K562 (cell line): ENCODE data around the gene NMB. TPM values are rescaled to one million over a fixed set of nuclear protein-coding genes. Genes with fewer than 3 reads are reported as not detected.

ENCODE experiments used
- ATAC-seq: fragments of 200-7000 bp; cut with Tn5 transposase; 3 replicates; pipeline ENCODE4 v1.9.1; 2020; ENCODE audit warnings: moderate library complexity
- BruUV-seq: library from RNA; stranded (reverse); fragments of 400-500 nt; replicated peaks from 2 replicates; lab custom pipeline; 2021; lab: Mats Ljungman, UMichigan
- CTCF ChIA-PET: fragments of 300-600 bp; formaldehyde crosslinking; extraction: SDS; loops from one replicate; lab custom pipeline; 2021; ENCODE audit warnings: low intra/inter-chr PET ratio; lab: Yijun Ruan, JAX
- POLR2A ChIA-PET: fragments of 300-600, 350-650 bp; sonication (Branson Sonifier 250); formaldehyde crosslinking; extraction: SDS; loops from one replicate; lab custom pipeline; 2021; ENCODE audit warnings: antibody characterized with exemption, inconsistent platforms; lab: Yijun Ruan, JAX
- DNase-seq, 4 experiments: peaks; one replicate each; pipeline versions ENCODE4 v3.0.0 to v3.0.0-alpha.2; 2011 to 2018; ENCODE audit warnings: low spot score in 3 of 4, mixed read lengths in 3 of 4; ENCODE audit errors: extremely low read depth in 1 of 4
- FAIRE-seq: peaks from 2 replicates; lab custom pipeline; 2011; peaks lifted over from hg19 to GRCh38; lab: Jason Lieb, UNC
- H2AFZ ChIP-seq: 2 replicates; pipeline ENCODE4 v1.6.0; 2011; ENCODE audit warnings: low read depth, low read length, control low read depth, inconsistent platforms
- H3K27ac ChIP-seq: fragments of 200-600 bp; 3 replicates; pipeline ENCODE4 v1.8.0; 2011; ENCODE audit warnings: low read depth, mild to moderate bottlenecking, control low read depth, inconsistent platforms, low read length, moderate library complexity, mixed read lengths; ENCODE audit errors: extremely low read depth
- H3K27me3 ChIP-seq, 2 experiments: fragments of 300-600 bp in 1 of 2; 2 replicates in 1 of 2; 3 replicates in 1 of 2; pipeline versions ENCODE4 v1.6.0 to v1.8.0; 2011; ENCODE audit warnings: inconsistent platforms in 2 of 2, low read length in 2 of 2, mild to moderate bottlenecking in 1 of 2, mixed read lengths in 1 of 2, moderate library complexity in 1 of 2; ENCODE audit not compliant: control insufficient read depth in 2 of 2, insufficient read depth in 2 of 2
- H3K36me3 ChIP-seq: fragments of 300-600 bp; 3 replicates; pipeline ENCODE4 v1.8.0; 2011; ENCODE audit warnings: mild to moderate bottlenecking, low read length, inconsistent platforms; ENCODE audit not compliant: control insufficient read depth, insufficient read depth
- H3K4me1 ChIP-seq, 2 experiments: fragments of 200-600 bp in 1 of 2; replicated peaks in 1 of 2; 2 replicates in 1 of 2; 3 replicates in 1 of 2; pipeline versions ENCODE4 v1.5.1 to v1.8.0; 2011; ENCODE audit warnings: inconsistent platforms in 2 of 2, low read length in 2 of 2, mild to moderate bottlenecking in 1 of 2, mixed read lengths in 1 of 2, moderate library complexity in 1 of 2; ENCODE audit not compliant: control insufficient read depth in 2 of 2, insufficient read depth in 2 of 2
- H3K4me2 ChIP-seq: 2 replicates; pipeline ENCODE4 v1.6.1; 2011; ENCODE audit warnings: low read length, control low read depth, inconsistent platforms, mixed read lengths; ENCODE audit not compliant: insufficient read depth
- H3K4me3 ChIP-seq: fragments of 200-600 bp; sonication (generic), shearing (Covaris generic); 2 replicates; pipeline ENCODE4 v1.5.1; 2016; ENCODE audit warnings: control low read depth, inconsistent platforms
- H3K79me2 ChIP-seq: fragments of 200-600 bp; 3 replicates; pipeline ENCODE4 v1.8.0; 2011; ENCODE audit warnings: low read length, inconsistent platforms; ENCODE audit not compliant: control insufficient read depth, insufficient read depth
- H3K9ac ChIP-seq, 2 experiments: 2 replicates each; pipeline versions ENCODE4 v1.6.0 to v1.6.1; 2011; ENCODE audit warnings: low read depth in 2 of 2, low read length in 2 of 2, control low read depth in 1 of 2, inconsistent platforms in 1 of 2, mild to moderate bottlenecking in 1 of 2, mixed read lengths in 1 of 2; ENCODE audit not compliant: insufficient read depth in 1 of 2
- H3K9me1 ChIP-seq: one replicate; pipeline ENCODE4 v1.6.0; 2011; ENCODE audit warnings: inconsistent platforms, mild to moderate bottlenecking, low read length, moderate library complexity; ENCODE audit not compliant: control insufficient read depth, insufficient read depth
- H3K9me3 ChIP-seq: replicated peaks from 2 replicates; pipeline ENCODE4 v1.5.1; 2011; ENCODE audit warnings: low read depth, low read length, inconsistent platforms; ENCODE audit not compliant: control insufficient read depth, insufficient read depth
- H4K20me1 ChIP-seq: replicated peaks from 2 replicates; pipeline ENCODE4 v1.6.1; 2011; ENCODE audit warnings: low read length, inconsistent platforms, mixed read lengths; ENCODE audit not compliant: control insufficient read depth, insufficient read depth
- BACH1 ChIP-seq: fragments of 200-800 bp; sonication (Bioruptor generic); IDR thresholded peaks from 2 replicates; pipeline ENCODE4 v1.6.1; 2016; ENCODE audit warnings: missing genetic modification characterization, missing compliant biosample characterization
- BCL6 ChIP-seq: fragments of 250-450 bp; sonication (Bioruptor Pico); IDR thresholded peaks from 2 replicates; pipeline ENCODE4 v1.4.0; 2020
- BRD9 ChIP-seq: fragments of 450-650 bp; IDR thresholded peaks from 2 replicates; pipeline ENCODE4 v1.6.1; 2018; ENCODE audit warnings: low read depth; ENCODE audit not compliant: partially characterized antibody
- DNMT1 ChIP-seq: fragments of 450-650 bp; IDR thresholded peaks from 2 replicates; pipeline ENCODE4 v1.6.1; 2016; ENCODE audit warnings: antibody characterized with exemption, mild to moderate bottlenecking
- ELF2 ChIP-seq: fragments of 250-450 bp; sonication (Bioruptor Pico); IDR thresholded peaks from 2 replicates; pipeline ENCODE4 v1.5.0; 2021; ENCODE audit warnings: mild to moderate bottlenecking
- FOXK1 ChIP-seq: sonication (generic); formaldehyde crosslinking; IDR thresholded peaks from 2 replicates; pipeline ENCODE4 v1.8.0; 2022; ENCODE audit warnings: missing genetic modification reagents, mild to moderate bottlenecking, borderline replicate concordance
- RBBP5 ChIP-seq: fragments of 200-600 bp; sonication (generic); IDR thresholded peaks from 2 replicates; pipeline ENCODE4 v1.6.1; 2012; ENCODE audit warnings: borderline replicate concordance, mild to moderate bottlenecking, low read length, control low read depth, inconsistent platforms; ENCODE audit not compliant: insufficient read depth, poor library complexity, severe bottlenecking
- RFX5 ChIP-seq: IDR thresholded peaks from 2 replicates; pipeline ENCODE4 v1.6.1; 2011; ENCODE audit warnings: low read depth, mild to moderate bottlenecking, improper control_type of control experiment, low read length
- ZNF696 ChIP-seq: fragments of 250-450 bp; sonication (Bioruptor Pico); conservative IDR thresholded peaks from 2 replicates; pipeline ENCODE4 v1.4.0; 2020; ENCODE audit warnings: mild to moderate bottlenecking, moderate library complexity
- WGBS: fragments of 100-300 bp; shearing (Covaris generic); methylation state at CpG from one replicate; pipeline ENCODE4 v1.1.6; 2016; ENCODE audit warnings: low coverage, mixed read lengths; ENCODE audit not compliant: insufficient coverage; ENCODE audit errors: missing lambda C conversion rate; 5-methylcytosine and 5-hydroxymethylcytosine counted together
- in situ Hi-C: fragments of 300-500 bp; cut with MboI; formaldehyde crosslinking; loops from 4 replicates; pipeline ENCODE4 v1.15.0; 2018; ENCODE audit warnings: inconsistent platforms, mixed read lengths
- intact Hi-C: fragments of 100-400 bp; cut with micrococcal nuclease; formaldehyde crosslinking; loops from 2 replicates; pipeline ENCODE4 v1.14.2; 2022
- polyA plus RNA-seq, 8 experiments: library from polyadenylated mRNA; depleted of rRNA in 4 of 8; stranded (reverse) in 5 of 8; unstranded in 3 of 8; fragments of >200 nt; fragmentation: Nextera tagmentation in 2 of 8; fragmentation: Illumina TruSeq in 1 of 8; extraction: Ambion mirVana in 2 of 8; extraction: Trizol in 1 of 8; gene quantifications; 2 replicates each; pipeline versions ENCODE4 v1.2.1 to v1.2.3, GENCODE V29; 2011 to 2014; ENCODE audit warnings: inconsistent platforms in 1 of 8, missing spikeins in 1 of 8
- total RNA-seq, 7 experiments: library from RNA; depleted of rRNA in 6 of 7; stranded (reverse); fragments of >200 nt in 6 of 7; fragmentation: Illumina TruSeq in 2 of 7; extraction: Trizol in 2 of 7; gene quantifications; 2 replicates each; pipeline versions ENCODE4 v1.2.1 to v1.2.3, GENCODE V29; 2011 to 2021; ENCODE audit warnings: low replicate concordance in 1 of 7
- TF ChIP-seq, protein P1 (sequence below), 2 experiments: IDR thresholded peaks in 1 of 2; conservative IDR thresholded peaks in 1 of 2; 2 replicates each; pipeline ENCODE4 v1.6.1; 2016; ENCODE audit warnings: low read depth in 2 of 2, mild to moderate bottlenecking in 1 of 2, missing compliant biosample characterization in 1 of 2, missing genetic modification characterization in 1 of 2, moderate library complexity in 1 of 2
- TF ChIP-seq, protein P2 (sequence below): fragments of 450-650 bp; IDR thresholded peaks from 2 replicates; pipeline ENCODE4 v1.6.1; 2017; ENCODE audit warnings: mild to moderate bottlenecking, moderate library complexity

NMB gene
- total and polyA plus RNA-seq, 9 of the 15 experiments (the other 6 are each of a cell fraction or from before 2014, with no cell fraction given): 0.06 to 0.16 (median 0.09) TPM; not detected in 5

DNA sequence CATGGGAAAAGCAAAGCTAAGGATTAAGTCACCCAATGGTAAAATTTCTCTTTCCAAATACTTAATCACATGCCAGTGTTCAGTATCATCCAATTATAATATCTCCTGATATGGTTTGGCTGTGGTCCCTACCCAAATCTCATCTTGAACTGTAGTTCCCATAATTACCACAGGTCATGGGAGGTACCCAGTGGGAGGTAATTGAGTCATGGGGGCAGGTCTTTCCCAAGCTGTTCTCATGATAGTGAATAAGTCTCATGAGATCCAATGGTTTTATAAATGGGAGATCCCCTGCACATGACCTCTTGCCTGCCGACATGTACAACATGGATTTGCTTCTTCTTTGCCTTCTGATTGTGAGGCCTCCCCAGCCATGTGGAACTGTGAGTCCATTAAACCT, 26.1 kb upstream of the NMB start:
- ChIA-PET CTCF (no interaction called here), POLR2A (interaction anchor here (0.6 kb wide), 1 partner anchor 167 kb away, joined by 3 read pairs; no protein-coding TSS in a partner anchor)
- no TSS peak for BruUV-seq
- H3K27me3 ChIP-seq: no peaks in the 10 kb centered on the region
- DNase-seq (no peak), ATAC-seq (no peak), FAIRE-seq (no peak)
- no peaks in the 10 kb centered on the region for H4K20me1 ChIP-seq
- in situ Hi-C loops (no loop called here), intact Hi-C loops (no loop called here)
- no peak overlapping the region for H2AFZ ChIP-seq
- 0 out of 3 replicates have a peak, but pooled peaks cover 2% of the 10 kb centered on the region for H3K79me2 ChIP-seq
- no peak for TF ChIP-seq ELF2 (CRISPR knock-in tag)
- no peak for TF ChIP-seq ZNF696 (CRISPR knock-in tag)
- no peak for TF ChIP-seq RFX5
- no peak for TF ChIP-seq DNMT1
- no peak for TF ChIP-seq BCL6 (CRISPR knock-in tag)
- TF ChIP-seq FOXK1 (CRISPR knock-in tag): no peak
- no peak for TF ChIP-seq BACH1 (tag)
- TF ChIP-seq BRD9: no peak
- TF ChIP-seq RBBP5: no peak
- TF ChIP-seq, protein P1, sequence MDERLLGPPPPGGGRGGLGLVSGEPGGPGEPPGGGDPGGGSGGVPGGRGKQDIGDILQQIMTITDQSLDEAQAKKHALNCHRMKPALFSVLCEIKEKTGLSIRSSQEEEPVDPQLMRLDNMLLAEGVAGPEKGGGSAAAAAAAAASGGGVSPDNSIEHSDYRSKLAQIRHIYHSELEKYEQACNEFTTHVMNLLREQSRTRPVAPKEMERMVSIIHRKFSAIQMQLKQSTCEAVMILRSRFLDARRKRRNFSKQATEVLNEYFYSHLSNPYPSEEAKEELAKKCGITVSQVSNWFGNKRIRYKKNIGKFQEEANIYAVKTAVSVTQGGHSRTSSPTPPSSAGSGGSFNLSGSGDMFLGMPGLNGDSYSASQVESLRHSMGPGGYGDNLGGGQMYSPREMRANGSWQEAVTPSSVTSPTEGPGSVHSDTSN (CRISPR knock-in tag; IDR thresholded peaks at IDR 0.05; ENCODE audit: low read depth): no peak
- TF ChIP-seq, protein P1 (tag; conservative IDR thresholded peaks at IDR 0.05; ENCODE audit: low read depth): no peak
- TF ChIP-seq, protein P2, sequence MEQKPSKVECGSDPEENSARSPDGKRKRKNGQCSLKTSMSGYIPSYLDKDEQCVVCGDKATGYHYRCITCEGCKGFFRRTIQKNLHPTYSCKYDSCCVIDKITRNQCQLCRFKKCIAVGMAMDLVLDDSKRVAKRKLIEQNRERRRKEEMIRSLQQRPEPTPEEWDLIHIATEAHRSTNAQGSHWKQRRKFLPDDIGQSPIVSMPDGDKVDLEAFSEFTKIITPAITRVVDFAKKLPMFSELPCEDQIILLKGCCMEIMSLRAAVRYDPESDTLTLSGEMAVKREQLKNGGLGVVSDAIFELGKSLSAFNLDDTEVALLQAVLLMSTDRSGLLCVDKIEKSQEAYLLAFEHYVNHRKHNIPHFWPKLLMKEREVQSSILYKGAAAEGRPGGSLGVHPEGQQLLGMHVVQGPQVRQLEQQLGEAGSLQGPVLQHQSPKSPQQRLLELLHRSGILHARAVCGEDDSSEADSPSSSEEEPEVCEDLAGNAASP: no peak
- H3K4me2 ChIP-seq: no peak overlapping the region
- no peaks in the 10 kb centered on the region for H3K9me1 ChIP-seq
- H3K4me3 ChIP-seq: no peak overlapping the region
- WGBS: 69% methylated on average over 1 of the region's 1 CpG
- peaks cover 89% of the 10 kb centered on the region for H3K36me3 ChIP-seq
- no peak overlapping the region for H3K27ac ChIP-seq
- H3K9ac ChIP-seq: no peak overlapping the region
- H3K4me1 ChIP-seq: no peaks in the 10 kb centered on the region; a peak in 1 of 5 replicates
- no peaks in the 10 kb centered on the region for H3K9me3 ChIP-seq
